WI38 (cell line): ENCODE data around the gene FAM185A.

Experiments
- H3K4me3 ChIP-seq: 2 replicates; pipeline ENCODE4 v1.5.1; 2011; ENCODE audit warnings: low read depth, mild to moderate bottlenecking, control low read depth, low read length
- TF ChIP-seq, protein P1 (sequence below): IDR thresholded peaks from 2 replicates; pipeline ENCODE4 v1.5.1; 2012; ENCODE audit warnings: low read depth, mild to moderate bottlenecking, control low read depth, low read length

FAM185A gene

DNA sequence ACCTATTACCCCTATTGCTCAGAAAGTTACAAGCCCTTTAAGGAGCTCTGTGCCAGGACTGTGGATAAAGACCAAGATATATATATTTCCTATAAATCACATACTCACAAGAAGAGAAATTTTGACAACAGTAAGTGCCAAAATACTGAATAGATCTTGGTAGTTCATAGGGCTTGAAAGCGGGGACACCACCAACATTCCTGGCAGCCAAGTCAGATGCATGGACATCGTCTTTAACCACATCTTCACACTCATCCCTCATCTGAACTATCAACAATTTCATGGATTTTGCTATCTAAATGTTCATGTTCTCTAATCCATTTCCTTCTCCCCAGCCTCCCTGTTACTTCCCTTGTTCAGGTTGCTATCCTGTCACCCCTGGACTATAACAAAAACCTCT, 96.5 kb downstream of the FAM185A start:
- TF ChIP-seq, protein P1, sequence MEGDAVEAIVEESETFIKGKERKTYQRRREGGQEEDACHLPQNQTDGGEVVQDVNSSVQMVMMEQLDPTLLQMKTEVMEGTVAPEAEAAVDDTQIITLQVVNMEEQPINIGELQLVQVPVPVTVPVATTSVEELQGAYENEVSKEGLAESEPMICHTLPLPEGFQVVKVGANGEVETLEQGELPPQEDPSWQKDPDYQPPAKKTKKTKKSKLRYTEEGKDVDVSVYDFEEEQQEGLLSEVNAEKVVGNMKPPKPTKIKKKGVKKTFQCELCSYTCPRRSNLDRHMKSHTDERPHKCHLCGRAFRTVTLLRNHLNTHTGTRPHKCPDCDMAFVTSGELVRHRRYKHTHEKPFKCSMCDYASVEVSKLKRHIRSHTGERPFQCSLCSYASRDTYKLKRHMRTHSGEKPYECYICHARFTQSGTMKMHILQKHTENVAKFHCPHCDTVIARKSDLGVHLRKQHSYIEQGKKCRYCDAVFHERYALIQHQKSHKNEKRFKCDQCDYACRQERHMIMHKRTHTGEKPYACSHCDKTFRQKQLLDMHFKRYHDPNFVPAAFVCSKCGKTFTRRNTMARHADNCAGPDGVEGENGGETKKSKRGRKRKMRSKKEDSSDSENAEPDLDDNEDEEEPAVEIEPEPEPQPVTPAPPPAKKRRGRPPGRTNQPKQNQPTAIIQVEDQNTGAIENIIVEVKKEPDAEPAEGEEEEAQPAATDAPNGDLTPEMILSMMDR = no peak
- H3K4me3 ChIP-seq = no peak overlapping the region

DNA sequence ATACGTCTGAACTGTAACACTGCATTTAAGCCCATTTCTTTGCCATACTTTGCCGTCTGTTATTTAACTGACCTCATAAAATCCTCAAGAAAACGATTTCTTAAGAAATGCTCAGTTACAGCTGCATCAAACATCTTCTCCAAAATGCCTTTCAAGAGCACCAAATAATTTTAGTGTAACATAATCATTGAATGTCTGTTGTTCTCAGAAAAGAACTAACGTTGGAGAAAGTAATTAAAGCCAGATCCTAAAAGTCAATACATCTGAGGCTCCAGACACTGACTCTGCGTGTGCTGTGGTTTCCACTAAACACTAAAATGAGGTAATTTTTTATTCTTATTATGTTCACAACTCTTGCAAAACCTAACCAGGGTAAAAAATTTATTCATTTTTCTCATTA, 100.3 kb downstream of the FAM185A start:
- no peak overlapping the region for H3K4me3 ChIP-seq
- TF ChIP-seq, protein P1 = no peak

DNA sequence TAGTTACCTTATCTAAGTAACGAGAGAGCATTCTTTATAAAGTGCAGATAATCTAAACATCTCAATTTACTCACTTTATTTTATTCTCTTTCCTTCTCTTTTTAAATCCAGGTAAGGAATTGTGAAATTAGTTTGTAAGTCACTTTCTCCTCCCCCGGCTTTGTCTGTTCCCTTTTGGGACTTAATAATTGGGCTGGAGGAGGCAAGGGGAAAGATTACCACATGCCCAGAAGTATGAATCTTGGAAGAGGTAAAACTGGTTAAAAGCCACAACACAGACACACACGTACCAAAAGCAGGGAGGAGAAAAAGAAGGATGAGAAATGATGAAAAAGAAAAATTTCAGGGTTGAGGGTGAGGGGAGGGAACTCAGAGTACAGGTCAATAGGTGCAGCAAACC, 100.7 kb downstream of the FAM185A start:
- no peak overlapping the region for H3K4me3 ChIP-seq
- TF ChIP-seq, protein P1 = no peak

DNA sequence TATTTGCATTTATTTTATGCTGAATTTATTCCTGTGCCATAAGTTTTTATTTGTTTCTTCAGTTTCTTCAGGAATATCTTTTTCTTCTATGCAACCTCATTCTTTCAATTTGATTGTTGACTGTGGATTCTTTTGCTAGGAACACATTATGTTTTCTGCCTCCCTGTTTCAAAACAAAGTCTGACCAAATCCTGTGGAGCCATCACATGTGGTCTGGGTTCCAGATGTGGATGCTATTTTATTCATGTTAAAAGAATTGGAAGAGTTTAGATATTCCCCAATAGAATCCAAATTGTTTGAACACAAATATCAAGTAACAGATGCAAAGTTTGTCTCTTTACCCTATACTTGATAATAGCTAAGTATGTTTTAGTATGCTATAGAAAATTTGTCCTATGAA, 107.2 kb downstream of the FAM185A start:
- TF ChIP-seq, protein P1 = no peak
- H3K4me3 ChIP-seq = no peak overlapping the region
